ENCODE results near the gene TSFM.

Gene TSFM

GRCh38 chr12:57741844-57742738 is 40.5 kb upstream of the TSFM start:
- TF ChIP-seq POLR2AphosphoS5 (IDR thresholded peaks at IDR 0.05; ENCODE audit: low read depth) (no peak), CTCF (IDR thresholded peaks at IDR 0.05; ENCODE audit: insufficient read depth, low read length) (peak; percentile 52)
- Histone ChIP-seq H3K4me3 (replicated peaks; ENCODE audit: insufficient read depth, low read length) (peak overlapping the region; percentile 59), H3K27ac (replicated peaks) (peak overlapping the region; percentile 52), H3K27me3 (ENCODE audit: insufficient read depth, poor library complexity, severe bottlenecking) (no peaks in the 10 kb centered on the region)
- peak; percentile 73 to 88 for DNase-seq (ENCODE audit: low read depth in 1 of 2, low spot score in 1 of 2)

GRCh38 chr12:57743769-57744168 is 38.8 kb upstream of the TSFM start:
- DNase-seq (ENCODE audit: low read depth in 1 of 2, low spot score in 1 of 2): no peak
- H3K27ac ChIP-seq (replicated peaks): peak overlapping the region; percentile 84
- TF ChIP-seq CTCF (IDR thresholded peaks at IDR 0.05; ENCODE audit: insufficient read depth, low read length): no peak
- no peak overlapping the region for H3K4me3 ChIP-seq (replicated peaks; ENCODE audit: insufficient read depth, low read length)
- H3K27me3 ChIP-seq (ENCODE audit: insufficient read depth, poor library complexity, severe bottlenecking): no peaks in the 10 kb centered on the region

DNA sequence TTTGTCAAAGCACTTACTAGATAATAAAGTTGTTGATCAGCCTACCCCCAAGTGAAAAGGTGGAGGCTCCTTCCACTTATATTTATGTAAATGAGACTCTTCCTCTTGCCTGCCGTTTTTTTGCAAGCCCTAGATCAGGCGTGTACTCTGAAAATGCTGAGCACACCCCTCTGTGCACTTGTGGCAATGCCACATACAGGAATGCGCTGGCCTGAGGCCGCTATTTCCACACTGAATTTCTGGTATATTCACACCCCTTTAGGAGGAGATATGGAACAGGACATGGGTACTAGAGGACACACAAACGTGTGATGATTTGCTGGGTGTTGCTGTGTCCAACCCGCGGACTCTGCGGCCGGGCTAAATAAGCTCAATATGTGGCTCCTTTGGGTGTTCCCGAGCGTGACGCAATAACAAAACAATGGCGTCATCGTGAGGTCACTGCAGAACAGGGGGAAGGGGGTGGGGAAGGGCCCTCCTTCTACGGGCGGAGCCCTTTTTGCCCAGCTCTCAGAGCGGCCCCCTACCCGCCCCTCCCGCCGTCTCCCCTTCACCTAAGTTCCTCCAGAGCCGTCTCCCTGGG is 38.3 kb upstream of the TSFM start:
- Histone ChIP-seq H3K4me3 (replicated peaks; ENCODE audit: insufficient read depth, low read length) (peak overlapping the region; percentile 54), H3K27me3 (ENCODE audit: insufficient read depth, poor library complexity, severe bottlenecking) (no peaks in the 10 kb centered on the region), H3K27ac (replicated peaks) (peak overlapping the region; percentile 84)
- DNase-seq (ENCODE audit: low read depth in 1 of 2, low spot score in 1 of 2): peak; percentile 78 to 89
- no peak for TF ChIP-seq SPI1 (IDR thresholded peaks at IDR 0.05; ENCODE audit: borderline replicate concordance, low read depth)
- TF ChIP-seq POLR2AphosphoS5 (IDR thresholded peaks at IDR 0.05; ENCODE audit: low read depth): no peak
- TF ChIP-seq GABPA (IDR thresholded peaks at IDR 0.05; ENCODE audit: low read depth): no peak
- TF ChIP-seq, protein P1, sequence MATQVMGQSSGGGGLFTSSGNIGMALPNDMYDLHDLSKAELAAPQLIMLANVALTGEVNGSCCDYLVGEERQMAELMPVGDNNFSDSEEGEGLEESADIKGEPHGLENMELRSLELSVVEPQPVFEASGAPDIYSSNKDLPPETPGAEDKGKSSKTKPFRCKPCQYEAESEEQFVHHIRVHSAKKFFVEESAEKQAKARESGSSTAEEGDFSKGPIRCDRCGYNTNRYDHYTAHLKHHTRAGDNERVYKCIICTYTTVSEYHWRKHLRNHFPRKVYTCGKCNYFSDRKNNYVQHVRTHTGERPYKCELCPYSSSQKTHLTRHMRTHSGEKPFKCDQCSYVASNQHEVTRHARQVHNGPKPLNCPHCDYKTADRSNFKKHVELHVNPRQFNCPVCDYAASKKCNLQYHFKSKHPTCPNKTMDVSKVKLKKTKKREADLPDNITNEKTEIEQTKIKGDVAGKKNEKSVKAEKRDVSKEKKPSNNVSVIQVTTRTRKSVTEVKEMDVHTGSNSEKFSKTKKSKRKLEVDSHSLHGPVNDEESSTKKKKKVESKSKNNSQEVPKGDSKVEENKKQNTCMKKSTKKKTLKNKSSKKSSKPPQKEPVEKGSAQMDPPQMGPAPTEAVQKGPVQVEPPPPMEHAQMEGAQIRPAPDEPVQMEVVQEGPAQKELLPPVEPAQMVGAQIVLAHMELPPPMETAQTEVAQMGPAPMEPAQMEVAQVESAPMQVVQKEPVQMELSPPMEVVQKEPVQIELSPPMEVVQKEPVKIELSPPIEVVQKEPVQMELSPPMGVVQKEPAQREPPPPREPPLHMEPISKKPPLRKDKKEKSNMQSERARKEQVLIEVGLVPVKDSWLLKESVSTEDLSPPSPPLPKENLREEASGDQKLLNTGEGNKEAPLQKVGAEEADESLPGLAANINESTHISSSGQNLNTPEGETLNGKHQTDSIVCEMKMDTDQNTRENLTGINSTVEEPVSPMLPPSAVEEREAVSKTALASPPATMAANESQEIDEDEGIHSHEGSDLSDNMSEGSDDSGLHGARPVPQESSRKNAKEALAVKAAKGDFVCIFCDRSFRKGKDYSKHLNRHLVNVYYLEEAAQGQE (IDR thresholded peaks at IDR 0.05; ENCODE audit: insufficient replicate concordance, low read depth): no peak
- TF ChIP-seq CTCF (IDR thresholded peaks at IDR 0.05; ENCODE audit: insufficient read depth, low read length): no peak

GRCh38 chr12:57744777-57745484 is 37.7 kb upstream of the TSFM start, which contains the start of gene TSPAN31:
TSPAN31 (plus strand) TSS chr12:57745039; CDS start chr12:57745155, 116 bp downstream.
- TF ChIP-seq SPI1 (IDR thresholded peaks at IDR 0.05; ENCODE audit: borderline replicate concordance, low read depth): no peak
- peak; percentile 67 for TF ChIP-seq GABPA (IDR thresholded peaks at IDR 0.05; ENCODE audit: low read depth)
- Histone ChIP-seq H3K27ac (replicated peaks) (peak within 1 kb of the TSS; percentile 84), H3K4me3 (replicated peaks; ENCODE audit: insufficient read depth, low read length) (peak within 1 kb of the TSS; percentile 54), H3K27me3 (ENCODE audit: insufficient read depth, poor library complexity, severe bottlenecking) (no peaks in the 10 kb centered on the region)
- DNase-seq (ENCODE audit: low read depth in 1 of 2, low spot score in 1 of 2): peak; percentile 90 to 99
